Activated gamma-delta T cell treated with anti-CD3 and anti-CD28 coated beads, Interleukin-2, amount 50 U/mL, for 16 hours (primary cell): ENCODE data around the gene RAB27B.
"Not testable (repeated sequence)": the region's sequence is repeated elsewhere in the genome, so short reads cannot be mapped to it uniquely, and the experiment has no call there.

Experiments used
- DNase-seq: peaks from one replicate; pipeline ENCODE4 v3.0.0-alpha.2; 2020; ENCODE audit warnings: low read depth

RAB27B gene

DNA sequence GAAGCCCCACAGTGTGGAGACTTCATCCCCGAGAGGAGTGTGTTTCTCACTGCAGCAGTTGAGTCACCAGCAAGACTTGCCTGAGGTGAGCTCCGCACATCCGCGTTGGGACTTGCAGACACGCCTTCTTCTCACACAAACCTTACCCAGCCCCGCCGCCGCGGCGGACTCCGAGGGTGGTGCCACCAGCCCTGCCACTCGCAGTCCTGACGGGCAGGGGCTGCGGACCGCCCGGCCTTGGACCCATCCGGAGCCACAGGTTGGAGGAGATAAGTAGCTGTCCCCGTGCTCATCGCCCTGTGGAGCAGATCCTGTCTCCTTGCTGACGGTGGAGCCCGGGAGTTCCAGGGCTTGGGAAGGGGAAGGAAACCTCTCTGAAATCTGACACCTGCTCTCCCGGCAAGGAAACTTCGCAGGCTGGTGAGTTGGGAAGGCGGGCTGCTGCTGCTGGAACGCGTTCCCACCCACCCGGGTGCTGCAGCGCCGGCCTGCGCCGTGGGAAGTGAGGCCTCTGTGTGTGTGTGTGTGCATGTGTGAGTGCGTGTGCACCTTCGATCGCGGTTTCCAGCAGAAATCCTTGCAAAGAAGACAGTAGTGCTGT is at the start of gene RAB27B:
Gene RAB27B (plus strand): TSS at position 197 of the 601 bp plus-strand sequence. CDS start 49,109 bp downstream, outside the sequence.
- peak; percentile 58 for DNase-seq

DNA sequence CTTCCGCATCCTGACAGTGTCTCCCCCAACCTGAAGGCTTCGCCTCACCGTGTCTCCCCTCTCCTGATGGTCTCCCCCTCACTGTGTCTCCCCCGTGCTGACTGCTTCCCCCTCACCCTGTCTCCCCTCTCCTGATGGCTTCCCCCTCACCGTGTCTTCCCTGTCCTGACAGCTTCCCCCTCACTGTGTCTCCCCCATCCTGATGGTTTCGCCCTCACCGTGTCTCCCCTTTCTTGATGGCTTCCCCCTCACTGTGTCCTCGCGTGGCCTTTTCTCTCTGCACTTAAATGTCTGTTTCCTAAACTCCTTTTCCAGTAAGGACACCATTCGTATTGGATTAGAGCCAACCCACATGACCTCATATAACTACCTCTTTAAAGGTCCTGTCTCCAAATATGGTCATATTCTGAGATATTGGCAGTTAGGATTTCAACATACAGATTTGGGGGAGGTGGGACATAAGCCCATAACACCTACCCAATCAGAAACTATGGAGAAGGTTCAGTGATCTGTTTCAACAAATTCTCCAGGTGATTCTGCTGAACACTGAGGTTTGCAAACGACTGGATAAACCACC is 47.9 kb upstream of the RAB27B start:
- DNase-seq, result no peak

DNA sequence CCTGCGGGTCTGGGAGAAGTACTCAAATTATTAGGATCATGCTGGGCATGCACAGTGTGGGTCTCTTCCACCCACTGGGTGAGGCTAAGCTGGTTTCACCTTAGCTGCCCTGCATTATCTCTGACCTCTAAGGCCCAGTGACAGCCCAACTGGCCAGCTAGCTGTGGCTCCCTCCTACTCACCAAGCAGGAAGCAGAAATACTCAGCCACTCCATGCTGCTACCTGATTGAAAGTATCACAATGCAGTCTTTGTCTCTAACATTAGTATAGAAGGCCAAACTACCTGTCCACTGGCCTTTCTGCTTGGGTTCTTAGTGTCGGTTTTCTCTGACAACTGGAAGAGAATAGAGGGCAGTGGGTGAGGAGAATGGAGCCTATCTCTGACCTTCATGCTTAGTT is 47.3 kb upstream of the RAB27B start:
- DNase-seq, result no peak

GRCh38 chr18:54783139-54783538 is 45.1 kb upstream of the RAB27B start:
- no peak for DNase-seq

- DNase-seq, result no peak
Observed at GRCh38 chr18:54786206-54786605, 42.1 kb upstream of the RAB27B start.

GRCh38 chr18:54787121-54787520 is 41.2 kb upstream of the RAB27B start:
- DNase-seq, result no peak

DNA sequence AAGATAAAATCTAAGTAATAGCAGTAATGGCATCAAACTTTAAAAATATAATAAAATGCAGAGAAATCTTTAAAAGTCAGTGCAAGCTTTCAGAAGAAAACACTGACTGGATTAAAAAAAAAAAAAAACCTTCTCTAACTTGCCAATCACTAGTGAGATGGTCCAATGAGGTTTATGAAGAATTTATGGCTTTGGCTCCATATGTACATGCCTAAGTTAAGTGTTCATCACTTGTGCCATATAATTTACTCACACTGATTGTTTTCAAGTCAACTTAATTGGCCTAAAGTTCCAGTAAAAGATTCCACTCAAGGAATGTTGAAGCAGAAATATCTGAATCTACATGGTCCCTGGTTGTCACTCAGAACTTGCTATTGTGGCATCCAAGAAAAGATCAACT is 40.7 kb upstream of the RAB27B start:
- DNase-seq, result no peak

DNA sequence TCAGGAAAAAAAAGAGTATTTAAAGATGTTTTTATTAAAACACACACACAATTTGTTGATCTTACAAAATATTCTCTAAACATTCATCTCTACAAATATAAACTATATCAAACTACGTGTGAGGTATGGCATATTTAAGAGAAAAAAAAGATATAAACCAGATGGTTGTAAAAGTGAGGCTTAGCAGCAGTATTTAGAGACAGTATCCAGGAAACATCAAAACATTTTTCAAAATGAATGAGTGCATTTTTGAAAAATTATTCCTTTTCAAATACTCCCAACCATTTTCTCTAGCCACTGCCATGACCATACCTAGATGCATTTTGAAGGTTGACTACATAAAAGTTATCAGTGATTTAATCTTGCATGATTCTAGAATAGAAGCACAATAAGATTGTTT is 38.2 kb upstream of the RAB27B start:
- no peak for DNase-seq

GRCh38 chr18:54791657-54792056 is 36.6 kb upstream of the RAB27B start:
- DNase-seq, result no peak

- DNase-seq, result no peak
Observed at GRCh38 chr18:54792079-54792478, 36.2 kb upstream of the RAB27B start.

DNA sequence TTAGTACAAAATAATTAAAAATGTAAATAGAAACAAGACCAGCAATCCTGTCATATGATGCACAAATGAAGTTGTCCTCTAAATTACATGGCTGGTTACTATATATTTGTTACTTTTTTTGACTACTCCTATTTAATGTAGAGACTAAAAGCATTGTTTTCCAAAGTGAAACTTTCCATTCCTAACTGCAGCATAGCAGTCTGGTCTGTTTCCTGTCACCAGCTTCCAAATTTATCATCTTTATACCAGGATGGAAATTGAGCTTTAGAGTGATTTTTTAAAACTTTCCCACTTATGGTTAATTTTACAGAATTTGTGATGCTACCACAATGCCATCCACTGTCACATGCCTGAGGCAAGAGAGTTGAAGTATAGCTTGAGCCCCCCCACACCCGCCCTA is 33.5 kb upstream of the RAB27B start:
- DNase-seq, result no peak

- DNase-seq, result no peak
Observed at GRCh38 chr18:54798186-54798585, 30.1 kb upstream of the RAB27B start.

- no peak for DNase-seq
Observed at GRCh38 chr18:54801374-54801773, 26.9 kb upstream of the RAB27B start.

DNA sequence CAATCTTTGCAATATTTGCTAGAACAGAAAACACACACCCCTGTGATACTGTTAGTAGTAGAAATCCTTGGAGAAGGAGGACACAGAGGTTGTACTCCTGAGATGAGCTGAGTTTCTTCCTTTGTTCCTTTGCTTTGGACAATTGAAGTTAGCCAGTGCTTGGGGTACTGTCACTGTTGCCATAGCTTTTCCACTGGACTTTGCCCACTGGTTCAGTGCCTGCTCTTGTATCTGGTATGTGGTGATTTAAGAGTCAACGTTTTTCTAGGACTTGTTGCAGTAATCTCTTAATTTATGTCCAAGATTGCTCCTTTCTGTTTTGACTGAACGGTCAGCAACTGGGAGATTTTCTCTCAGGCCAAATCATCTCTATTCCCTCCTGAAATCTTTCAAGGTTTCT is 26.1 kb upstream of the RAB27B start:
- no peak for DNase-seq

GRCh38 chr18:54802686-54803395 is 25.4 kb upstream of the RAB27B start:
- no peak for DNase-seq

DNA sequence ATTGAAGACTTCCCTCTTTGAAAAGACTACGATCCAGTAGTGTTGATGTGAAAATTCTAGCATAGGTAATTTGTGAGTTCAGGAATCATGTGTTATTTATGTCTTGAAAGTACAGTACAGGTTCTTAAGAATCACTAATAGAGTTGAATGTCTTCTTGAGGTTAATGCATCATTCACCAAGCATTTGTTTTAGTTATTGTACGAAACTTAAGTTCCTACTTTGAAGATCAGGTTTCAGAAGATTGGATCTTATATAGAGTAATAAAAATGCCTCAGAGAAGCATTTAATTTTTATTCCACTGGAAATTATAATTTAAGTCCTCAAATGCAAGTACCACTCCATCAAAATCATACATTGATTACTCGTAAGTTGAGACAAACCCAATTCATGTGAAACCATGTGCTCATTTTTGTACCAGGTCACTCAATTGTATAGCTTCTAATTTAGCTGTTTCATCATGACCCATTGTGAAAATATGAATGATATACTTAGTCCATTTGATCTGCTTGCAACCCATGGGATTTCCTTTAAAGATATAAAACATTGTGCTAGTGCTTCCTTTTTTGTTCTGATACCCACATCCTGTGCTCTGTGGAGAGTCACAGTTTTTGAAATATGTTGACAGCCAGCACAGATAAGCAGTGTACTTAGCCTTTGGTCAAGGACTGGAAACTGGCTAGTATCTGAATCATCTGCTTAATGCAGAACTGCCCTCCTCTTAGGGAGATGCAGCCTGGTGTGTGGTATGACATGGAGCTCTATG is 22.5 kb upstream of the RAB27B start:
- DNase-seq, result no peak

DNA sequence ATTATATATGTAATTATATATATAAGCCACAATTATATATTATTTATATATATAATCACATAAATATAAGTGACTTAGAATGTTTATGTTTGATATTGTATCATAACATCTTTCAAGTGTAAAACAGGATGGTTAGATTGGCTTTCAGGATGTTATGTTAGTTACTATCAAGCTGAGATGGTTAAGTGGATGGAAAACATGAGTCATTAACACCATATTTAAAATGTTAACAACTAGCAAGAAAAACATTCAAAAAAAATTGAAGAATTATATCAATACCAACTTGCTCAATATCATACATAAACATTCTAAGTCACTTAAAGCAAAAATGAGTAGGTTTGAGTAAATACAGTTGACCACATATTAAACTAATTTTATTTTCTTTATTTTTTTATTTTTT is 21.8 kb upstream of the RAB27B start:
- no peak for DNase-seq

GRCh38 chr18:54807303-54807702 is 21.0 kb upstream of the RAB27B start:
- DNase-seq, result no peak

GRCh38 chr18:54810662-54811061 is 17.6 kb upstream of the RAB27B start:
- DNase-seq, result not testable (repeated sequence)

DNA sequence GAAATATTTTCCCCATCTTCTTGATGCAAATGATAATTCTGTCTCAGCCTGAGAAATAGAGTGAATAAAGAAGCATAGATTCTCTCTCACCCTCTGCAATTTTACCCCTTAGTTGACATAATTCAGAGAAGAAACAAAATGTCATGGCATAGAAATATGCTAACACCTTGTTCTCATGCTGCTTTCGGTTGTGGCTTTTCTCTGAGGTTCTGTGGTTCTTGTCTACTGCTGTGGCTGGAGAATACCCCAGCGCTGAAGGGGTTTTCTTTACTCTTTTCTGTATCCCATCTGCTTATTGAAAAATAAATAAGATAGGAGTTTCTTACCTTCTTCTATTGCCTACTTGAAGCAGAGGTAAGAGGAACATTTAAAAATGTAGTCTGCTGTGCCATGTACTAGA is 15.4 kb upstream of the RAB27B start:
- DNase-seq, result no peak

GRCh38 chr18:54813305-54813704 is 15.0 kb upstream of the RAB27B start:
- DNase-seq, result no peak

GRCh38 chr18:54813977-54814565 is 14.2 kb upstream of the RAB27B start:
- no peak for DNase-seq
